Ammon's horn (tissue), 1 donor: ENCODE data around the gene GDAP1L1.
"Not testable (repeated sequence)": the region's sequence is repeated elsewhere in the genome, so short reads cannot be mapped to it uniquely, and the experiment has no call there.

Experiments
- DNase-seq: peaks from one replicate; pipeline ENCODE4 v3.0.0-alpha.2; 2016; ENCODE audit warnings: low spot score

Gene GDAP1L1

DNA sequence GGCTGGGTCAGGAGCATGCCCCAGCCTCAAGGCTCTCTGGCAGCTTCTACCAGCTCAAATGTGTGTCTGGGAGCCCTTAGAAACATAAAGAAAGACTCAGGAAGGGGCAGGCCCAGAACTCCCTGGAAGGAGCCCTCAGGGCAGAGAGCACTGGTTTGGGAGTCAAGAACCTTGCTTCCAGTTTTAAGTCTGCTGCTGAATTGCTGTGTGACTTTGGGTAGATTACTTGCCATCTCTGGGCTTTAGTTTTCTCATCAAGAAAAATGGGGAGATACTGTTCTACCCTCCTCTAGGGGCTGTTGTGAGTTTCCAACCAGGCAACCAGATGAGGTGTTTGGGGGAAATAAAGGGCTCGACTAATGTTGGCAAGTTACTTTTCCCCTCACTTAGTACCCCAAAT, 8.8 kb downstream of the GDAP1L1 start:
- no peak for DNase-seq

DNA sequence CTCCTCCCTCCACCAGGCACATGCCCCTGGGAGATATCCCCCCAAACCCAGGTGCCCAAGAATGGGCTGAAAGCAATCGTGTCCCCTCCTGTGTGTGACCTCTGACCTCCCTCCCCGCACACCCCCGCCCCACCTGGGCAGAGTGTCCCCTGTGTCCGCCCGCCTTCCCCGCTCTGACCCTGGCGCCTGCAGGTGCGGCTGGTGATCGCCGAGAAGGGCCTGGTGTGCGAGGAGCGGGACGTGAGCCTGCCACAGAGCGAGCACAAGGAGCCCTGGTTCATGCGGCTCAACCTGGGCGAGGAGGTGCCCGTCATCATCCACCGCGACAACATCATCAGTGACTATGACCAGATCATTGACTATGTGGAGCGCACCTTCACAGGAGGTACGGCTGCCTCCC, 9.9 kb downstream of the GDAP1L1 start:
- no peak for DNase-seq

DNA sequence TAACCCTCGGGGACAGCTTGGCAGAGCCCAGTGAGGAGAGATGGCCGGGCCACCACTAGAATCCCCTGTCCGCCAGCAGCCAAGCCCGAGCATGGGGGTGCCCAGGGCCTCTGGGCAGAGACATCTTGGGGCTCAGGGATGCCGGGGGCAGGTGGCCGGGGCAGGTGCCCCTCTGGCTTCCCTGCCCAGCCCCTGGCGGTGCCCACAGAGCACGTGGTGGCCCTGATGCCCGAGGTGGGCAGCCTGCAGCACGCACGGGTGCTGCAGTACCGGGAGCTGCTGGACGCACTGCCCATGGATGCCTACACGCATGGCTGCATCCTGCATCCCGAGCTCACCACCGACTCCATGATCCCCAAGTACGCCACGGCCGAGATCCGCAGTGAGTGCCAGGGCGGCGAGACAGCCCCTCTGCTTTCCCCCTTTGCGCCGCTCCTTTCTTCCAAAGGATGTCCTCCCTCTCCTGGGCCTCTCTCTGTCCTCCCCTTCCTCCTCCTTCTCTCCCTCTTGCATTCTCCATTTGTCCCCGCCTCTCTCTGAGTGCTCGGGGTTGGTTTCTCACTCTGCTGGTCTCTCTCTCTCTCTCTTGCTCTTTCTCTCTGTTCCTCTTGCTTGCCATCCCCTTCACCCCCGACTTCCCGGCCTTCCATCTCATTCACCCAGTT, 11.2 kb downstream of the GDAP1L1 start:
- no peak for DNase-seq

DNA sequence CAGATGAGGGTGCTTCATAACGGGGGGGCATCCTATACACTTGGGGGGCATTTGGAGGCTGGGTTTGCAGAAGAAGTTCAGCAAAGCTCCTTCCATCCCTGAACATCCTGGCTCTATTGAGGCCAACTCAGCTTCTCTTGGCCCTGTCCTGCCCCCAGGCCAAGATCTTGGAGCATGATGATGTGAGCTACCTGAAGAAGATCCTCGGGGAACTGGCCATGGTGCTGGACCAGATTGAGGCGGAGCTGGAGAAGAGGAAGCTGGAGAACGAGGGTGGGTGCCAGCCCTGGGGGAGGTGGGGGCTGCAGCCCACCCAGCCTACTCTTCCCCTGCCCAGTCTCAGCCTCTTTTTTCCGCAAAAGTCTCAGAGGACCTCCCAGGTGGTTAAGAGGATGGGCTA, 17.2 kb downstream of the GDAP1L1 start:
- DNase-seq = no peak

DNA sequence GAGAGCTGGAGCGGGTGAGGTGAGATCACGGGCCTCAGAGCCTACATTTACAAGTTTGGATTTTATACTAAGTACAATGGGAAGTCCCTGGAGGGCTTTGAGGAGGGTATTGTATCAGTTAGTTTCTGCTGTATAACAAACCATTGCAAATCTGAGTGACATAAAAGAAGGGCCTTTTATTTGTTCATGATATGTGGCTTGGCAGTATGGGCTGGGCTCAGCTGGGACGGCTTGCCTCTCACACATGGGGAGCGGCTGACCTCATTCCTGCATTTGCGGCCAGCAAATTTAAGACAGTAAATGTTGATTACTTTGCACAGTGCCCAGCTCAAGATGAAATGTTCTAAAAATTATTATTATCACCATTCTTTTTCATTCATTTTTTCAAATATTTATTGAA, 21.7 kb downstream of the GDAP1L1 start:
- DNase-seq = no peak

DNA sequence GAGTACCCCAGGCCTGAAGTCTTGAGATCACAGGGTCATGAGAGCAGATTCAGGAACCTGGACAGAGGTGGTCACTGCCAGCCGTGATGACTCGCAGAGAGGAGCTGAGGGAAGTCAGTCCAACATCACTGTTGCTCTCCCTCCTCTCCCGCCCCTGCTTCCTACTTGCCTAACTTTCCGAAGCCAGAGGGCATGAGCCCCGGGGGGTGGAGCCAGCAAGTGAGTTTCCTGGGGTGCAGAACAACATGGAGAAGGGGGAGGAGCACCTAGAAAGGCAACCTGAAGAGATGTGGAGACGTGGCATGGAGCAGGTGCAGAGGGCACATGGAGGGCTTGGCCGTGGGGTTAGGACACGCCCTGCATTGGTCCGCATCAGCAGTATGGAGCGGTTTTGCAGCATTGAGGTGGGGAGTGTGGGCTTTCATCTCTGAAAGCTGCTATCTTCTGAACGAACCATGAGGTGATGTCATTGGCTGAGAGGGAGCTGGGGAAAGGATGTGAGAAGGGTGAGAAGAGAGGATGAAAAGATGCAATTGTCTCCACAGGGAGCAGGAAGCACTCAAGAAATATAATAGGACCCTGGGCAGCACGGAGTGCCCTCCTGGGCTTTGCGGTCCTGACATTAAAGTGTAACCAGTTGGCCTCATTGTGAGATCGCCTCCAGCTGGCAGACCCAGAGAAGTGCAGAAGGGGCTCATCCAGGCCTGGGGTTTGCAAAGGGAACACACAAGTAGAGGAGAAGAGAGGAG, 25.0 kb downstream of the GDAP1L1 start:
- DNase-seq = no peak

DNA sequence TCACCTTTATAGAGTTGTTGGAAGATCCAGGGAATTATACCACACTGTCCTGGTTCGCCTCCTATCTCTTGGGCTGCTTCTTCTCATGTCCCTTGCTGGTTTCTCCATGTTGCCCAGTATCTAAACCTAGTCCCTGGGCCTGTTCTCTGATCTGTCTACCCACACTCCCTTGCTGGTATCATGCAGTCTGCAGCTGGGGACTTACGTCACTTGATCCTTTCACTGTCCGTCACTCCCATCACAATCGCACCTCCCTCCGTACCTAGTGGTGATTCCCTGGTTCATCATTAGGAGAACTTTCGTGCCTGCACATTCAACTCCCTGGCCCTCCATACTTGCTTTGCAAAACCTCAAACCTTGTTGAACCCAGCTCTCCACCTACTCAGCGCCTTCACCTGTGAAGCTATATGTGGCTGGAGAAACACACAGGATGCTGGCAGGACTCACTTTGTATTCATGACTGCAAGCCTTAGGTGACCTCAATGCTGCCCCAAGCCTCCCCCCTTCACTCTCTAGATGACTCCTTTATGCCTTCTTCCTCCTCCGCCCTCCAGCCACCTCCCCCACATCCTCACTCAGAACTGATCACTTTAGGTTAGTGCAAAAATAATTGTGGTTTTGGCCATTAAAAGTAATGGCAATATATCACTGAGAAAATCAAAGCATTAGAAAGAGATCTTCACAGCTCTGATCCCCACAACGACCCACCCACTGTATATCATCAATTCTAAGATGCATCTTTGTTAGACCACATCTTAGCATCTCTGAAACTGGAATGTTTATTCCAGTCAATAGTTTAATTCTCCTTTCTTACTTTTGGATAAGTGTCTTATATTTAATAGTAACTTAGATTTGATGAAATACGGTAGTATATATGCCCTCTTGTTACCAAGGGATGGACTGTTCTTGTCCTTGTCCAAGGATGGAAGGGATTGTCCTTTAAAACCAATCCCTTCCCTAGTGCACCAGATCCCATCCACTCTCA, 26.4 kb downstream of the GDAP1L1 start:
- DNase-seq = no peak

DNA sequence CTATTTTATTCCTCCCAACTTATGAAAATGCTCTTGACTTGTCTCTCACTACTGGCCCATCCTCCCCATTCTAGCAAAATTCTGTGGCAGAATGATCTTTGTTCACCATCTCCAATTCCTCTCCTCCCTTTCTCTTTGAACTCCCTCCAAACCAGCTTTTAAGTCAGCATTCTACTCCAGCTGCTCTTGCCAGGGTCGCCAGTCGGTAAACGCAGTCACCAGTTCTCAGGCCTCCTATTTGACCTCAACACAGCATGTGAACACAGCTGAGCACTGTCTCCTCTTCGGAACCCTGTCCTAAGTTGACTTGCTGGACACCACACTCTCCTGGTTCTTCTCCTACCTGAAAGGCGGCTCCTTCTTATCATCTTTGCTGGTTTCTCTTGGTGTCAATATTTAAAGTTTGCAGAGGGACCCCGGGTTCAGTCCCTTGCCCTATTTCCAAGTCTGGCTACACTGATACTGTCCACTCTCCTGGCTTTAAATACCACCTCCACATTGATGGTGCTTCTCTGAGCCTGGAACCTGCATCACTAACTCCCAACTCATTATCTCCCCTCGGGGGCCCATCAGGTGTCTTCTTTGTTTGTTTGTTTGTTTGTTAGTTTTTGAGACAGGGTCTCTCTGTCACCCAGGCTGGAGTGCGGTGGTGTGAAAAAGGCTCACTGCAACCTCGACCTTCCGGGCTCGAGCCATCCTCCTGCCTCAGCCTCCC, 27.4 kb downstream of the GDAP1L1 start:
- DNase-seq = no peak

DNA sequence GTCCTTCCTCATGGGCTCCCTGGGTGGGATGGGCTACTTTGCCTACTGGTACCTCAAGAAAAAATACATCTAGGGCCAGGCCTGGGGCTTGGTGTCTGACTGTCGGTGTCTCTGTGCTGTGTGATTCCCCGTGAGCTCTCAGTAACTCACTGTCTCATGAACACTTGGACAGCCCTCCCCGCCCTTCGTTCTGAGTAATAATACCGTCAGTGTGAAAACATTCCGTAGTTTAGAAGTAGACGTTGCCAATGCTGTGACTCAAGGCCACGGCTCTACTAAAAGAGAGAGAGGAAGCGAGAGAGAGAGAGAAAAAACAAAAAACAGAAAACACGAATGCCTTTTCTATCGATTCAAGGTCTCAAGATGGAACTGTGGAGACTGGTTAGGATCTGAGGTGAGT, 32.1 kb downstream of the GDAP1L1 start:
- peak; percentile 24 for DNase-seq

DNA sequence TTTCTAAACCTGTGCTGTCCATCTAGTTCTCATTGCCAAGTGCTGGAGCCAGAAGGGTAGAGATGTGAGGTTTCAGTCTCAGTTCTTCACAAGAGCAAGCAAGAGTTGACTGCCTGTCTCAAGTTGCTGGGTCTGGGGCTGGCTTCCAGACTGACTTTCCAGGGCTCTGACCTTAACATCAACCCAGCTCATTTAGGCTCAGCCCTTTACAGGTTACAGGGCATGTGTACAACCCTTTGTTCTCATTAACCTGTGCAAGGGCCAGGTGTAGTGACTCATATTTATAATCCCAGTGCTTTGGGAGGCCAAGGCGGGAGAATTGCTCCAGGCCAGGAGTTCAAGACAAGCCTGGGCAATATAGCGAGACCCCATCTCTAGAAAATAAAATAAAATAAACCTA, 33.3 kb downstream of the GDAP1L1 start:
- no peak for DNase-seq

DNA sequence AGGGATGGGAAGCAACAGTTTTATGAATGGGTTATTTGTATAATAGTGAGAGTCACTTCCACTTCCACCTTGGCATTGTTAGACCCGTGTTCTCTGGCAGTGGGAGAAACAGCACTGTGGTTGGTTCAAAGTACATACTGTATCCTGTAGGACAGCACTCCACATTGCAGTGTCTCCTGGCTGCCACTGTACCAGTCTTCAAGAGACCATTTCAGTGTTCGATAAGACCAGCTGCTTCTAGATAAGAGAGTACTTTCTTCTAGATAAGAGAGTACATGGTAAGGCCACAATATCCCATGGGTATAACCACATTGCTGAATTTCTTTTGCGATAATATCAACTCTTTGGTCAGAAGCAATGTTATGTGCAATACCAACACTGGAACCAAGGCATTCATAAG, 35.1 kb downstream of the GDAP1L1 start:
- DNase-seq = no peak

DNA sequence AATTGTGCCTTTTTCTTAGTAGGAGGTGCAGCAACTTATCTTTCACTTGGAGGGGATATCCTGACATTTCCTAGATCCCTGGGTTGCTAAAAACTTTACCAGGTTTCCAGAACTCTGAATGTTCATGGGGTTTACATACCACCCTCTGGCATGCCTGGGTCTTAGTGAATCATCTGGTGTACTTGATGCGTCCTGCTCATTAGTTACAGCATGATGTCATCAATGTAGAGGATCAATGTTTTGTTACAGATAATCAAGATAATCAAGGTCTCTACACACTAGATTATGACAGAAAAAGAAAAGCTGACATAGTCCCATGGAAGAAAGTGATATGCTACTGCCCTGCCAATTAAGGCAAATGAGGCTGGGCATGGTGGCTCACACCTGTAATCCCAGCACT, 36.9 kb downstream of the GDAP1L1 start:
- DNase-seq = no peak

DNA sequence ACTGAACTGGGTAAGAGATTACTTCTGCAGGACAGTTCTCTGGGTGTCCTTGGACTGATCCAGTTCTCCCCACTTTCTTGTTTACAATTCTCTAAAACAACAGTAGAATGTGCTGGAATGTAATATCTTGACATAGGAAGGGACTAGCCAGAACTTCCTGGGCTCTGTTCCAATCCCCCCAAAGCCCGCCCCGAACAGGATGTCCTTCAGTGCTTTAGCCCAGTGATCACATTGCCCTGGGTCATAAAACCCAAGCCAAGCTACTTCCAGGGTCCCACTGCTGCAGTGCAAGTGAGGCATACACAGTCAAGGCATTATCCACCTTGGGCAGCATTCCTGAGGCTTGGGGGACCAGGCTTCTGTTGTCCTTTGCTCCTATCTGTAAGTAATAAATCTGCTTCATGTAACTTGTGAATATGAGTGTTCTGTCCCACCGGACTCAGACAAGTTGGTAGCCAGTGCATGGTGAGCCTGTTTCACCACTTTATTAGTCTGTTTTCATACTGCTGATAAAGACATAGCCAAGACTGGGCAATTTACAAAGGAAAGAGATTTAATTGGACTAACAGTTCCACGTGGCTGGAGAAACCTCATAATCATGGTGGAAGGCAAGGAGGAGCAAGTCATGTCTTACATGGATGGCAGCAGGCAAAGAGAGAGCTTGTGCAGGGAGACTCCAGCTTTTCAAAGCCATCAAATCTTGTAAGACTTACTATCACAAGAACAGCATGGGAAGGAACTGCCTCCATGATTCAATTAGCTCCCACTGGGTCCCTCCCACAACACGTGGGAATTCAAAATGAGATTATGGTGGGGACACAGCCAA, 40.4 kb downstream of the GDAP1L1 start:
- DNase-seq = no peak

DNA sequence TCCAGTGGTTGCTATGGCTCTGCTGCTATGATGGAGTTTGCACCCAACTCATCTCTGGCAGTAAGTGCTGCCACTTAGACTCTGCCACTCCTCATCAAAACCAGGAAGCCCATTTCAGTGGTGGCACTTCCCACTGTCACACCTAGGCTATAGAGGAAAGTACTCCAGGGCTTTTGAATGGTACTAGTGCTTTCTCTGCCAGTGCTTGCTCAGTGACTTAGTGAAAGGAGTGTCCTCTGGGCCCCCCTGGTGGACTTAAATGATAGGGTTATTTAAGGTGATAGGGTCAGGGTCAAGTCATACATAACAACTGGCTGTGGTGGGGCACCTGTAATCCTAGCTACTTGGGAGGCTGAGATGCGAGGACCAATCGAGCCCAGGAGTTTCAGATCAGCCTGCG, 41.1 kb downstream of the GDAP1L1 start:
- DNase-seq = no peak

DNA sequence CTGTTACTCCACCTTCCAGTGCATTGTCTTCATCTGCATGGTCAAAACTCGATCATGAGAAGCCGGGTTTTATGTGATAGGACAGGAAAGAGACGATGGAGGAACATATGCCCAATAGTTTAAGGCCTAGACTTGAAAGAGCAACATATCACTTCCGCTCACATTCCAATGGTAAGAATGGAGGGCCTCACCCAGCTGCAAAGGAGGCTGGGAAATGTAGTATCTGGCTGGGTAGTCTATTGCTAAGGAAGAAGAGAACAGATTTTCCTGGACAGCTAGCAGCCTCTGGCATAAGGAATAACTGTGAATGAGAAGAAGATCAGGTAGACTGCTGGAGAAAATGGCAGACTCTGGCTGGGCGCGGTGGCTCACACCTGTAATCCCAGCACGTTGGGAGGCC, 44.6 kb downstream of the GDAP1L1 start:
- no peak for DNase-seq

DNA sequence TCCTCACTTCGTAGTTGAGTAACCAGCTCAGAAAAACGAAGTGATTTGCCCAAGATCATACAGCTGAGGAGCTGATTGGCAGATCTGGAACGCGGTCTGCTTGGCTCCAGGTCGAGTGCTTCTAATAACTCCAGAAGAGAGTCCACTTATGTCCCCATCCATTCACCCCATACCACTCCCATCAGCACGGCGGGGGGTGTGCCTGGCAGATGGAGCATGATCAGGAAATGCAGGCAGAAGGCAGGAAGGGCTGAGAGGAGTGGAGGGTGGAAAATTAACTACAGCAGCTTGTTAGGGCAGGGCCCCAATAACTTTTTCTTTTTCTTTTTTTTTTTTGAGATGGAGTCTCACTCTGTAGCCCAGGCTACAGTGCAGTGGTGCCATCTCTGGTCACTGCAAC, 48.9 kb downstream of the GDAP1L1 start:
- DNase-seq = no peak

DNA sequence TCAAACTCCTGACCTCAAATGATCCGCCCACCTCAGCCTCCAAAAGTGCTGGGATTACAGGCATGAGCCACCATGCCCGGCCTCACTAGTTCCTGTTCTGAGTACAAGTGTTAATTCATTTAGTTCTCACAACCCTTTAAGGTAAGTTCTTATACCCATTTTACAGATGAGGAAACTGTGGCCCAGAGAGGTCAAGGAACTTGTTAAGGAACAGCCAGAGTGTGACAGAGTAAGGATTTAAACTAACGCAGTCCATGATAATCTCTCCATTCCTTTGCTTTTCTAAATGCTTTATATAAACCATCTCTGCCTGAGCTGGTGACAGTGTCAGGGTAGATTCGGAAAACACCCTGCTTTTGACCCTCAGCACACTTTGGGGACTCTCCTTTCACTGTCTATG, 50.6 kb downstream of the GDAP1L1 start:
- DNase-seq = no peak

DNA sequence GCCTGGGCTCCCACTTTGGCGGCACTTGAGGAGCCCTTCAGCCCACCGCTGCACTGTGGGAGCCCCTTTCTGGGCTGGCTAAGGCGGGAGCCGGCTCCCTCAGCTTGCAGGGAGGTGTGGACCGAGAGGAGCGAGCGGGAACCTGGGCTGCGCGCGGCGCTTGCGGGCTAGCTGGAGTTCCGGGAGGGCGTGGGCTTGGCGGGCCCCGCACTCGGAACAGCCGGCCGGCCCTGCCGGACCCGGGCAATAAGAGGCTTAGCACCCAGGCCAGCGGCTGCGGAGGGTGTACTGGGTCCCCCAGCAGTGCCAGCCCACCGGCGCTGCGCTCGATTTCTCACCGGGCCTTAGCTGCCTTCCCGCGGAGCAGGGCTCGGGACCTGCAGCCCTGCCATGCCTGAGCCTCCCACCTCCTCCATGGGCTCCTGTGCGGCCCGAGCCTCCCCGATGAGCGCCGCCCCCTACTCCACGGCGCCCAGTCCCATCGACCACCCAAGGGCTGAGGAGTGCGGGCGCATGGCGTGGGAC, 52.0 kb downstream of the GDAP1L1 start:
- DNase-seq = not testable (repeated sequence)

DNA sequence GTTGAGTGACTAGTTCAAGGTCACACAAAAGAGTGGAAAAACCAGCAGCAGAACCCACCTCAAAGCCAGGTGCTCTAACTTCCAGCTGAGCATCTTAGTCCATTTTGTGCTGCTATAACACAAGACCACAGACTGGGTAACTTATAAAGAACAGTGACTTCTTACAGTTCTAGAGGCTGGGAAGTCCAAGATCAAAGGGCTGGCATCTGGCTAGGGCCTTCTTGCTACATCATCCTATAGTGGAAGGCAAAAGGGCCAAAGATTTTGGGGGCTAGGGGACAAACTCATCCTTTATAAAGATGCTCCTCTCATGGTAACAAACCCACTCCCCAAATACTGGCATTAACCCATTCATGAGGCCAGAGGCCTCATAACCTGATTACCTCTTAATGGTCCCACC, 54.2 kb downstream of the GDAP1L1 start:
- DNase-seq = no peak

DNA sequence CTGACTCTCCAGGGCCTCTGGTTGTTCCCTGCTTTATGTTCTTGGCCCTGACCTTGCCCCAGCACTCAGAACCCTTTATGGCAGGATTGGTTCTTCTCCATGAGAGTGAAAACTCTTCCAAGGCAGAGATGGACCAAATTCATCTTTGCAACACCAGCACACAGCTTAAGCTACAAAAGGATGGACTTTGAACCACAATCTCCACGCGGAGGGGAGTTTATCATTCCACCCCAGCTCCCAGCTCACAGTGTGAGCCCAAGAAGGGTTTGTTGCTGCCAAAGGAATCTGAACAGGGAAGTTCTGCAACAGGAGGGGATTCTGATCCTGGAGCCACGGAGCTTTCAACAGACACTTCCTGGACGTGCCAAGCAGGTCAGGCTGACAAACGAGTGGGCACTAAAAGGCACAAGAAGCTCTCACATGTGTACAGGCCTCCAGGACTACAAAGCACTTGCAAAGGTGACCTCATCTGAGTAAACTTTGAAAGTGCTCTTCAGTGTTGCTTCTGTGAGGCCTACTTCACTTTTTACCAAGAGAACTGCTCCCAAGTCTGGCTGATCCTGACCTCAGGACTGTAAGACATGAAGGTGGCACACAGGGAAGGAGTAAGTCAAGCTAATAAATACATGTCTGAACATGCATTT, 55.0 kb downstream of the GDAP1L1 start:
- DNase-seq = no peak
